GM18517 (cell line): ENCODE results near the gene TEX14.
"Not testable (repeated sequence)": the region's sequence is repeated elsewhere in the genome, so short reads cannot be mapped to it uniquely, and the experiment has no call there.

Experiments used
- ATAC-seq: cut with Tn5 transposase; IDR thresholded peaks from one replicate; pipeline ENCODE4 v1.9.1; 2021; ENCODE audit warnings: mild to moderate bottlenecking, moderate library complexity; ENCODE audit not compliant: unreplicated experiment

TEX14 gene

DNA sequence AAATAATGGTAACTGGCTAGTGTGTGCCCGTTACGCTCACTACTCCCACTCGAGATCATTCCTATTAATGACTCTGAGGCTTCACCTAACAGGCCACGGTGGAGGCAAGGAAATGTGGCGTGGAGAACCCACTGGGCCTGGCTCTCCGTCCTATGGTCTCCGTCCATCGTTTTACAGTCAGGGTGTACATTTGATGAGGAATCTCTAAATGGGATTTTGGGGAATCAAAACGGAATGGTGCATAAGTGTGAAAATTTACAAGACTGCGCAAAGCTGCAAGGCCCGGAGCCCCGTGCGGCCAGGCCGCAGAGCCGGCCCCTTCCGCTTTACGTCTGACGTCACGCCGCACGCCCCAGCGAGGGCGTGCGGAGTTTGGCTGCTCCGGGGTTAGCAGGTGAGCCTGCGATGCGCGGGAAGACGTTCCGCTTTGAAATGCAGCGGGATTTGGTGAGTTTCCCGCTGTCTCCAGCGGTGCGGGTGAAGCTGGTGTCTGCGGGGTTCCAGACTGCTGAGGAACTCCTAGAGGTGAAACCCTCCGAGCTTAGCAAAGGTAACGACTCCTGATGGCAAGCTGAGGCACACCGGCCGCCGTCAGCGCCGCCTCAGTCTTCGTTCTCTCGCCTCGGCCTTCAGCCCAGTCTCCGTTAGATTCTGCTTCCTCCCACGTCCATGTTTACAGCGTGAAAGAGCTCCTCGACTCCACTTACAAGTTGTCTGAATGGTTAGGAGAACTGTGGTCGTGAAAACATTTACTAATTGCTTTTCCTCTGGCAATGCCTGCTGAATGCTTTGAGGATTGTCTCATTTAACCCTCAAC, 602 bp upstream of the TEX14 start, which contains the start of gene RAD51C:
RAD51C (plus strand) TSS at position 364 of the 817 bp plus-strand sequence; CDS start at position 406, 42 bp downstream.
- ATAC-seq = peak; percentile 83

DNA sequence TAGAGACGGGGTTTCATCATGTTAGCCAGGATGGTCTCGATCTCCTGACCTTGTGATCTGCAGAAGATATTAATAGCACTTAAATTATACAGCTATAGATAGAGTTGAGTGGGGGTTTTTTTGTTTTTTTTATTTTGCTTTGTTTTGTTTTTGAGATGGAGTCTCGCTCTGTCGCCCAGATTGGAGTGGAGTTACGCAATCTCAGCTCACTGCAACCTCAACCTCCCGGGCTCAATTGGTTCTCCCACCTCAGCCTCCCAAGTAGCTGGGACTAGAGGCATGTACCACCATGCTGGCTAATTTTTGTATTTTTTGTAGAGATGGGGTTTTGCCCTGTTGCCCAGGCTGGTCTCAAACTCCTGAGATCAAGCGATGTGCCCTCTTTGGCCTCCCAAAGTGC, 1.8 kb downstream of the TEX14 start:
- ATAC-seq = not testable (repeated sequence)

DNA sequence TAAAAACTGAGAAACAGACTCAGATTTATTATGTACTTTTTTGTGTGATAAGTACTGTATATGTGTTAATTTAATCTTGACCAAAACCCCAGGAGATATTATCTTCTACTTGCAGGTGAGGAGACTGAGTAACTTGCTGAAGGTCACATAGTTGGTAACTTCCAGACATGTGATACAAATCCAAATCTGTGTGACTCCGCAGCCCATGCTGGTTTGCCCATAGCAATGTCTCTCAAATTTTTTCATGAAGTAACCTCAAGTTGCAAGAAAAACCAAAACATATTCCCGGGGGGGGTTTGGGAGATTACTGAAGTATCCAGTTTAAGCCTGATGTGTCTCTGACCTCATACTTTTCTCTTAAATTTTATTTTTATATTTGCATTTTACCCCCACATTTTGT, 3.3 kb downstream of the TEX14 start:
- ATAC-seq = no peak

DNA sequence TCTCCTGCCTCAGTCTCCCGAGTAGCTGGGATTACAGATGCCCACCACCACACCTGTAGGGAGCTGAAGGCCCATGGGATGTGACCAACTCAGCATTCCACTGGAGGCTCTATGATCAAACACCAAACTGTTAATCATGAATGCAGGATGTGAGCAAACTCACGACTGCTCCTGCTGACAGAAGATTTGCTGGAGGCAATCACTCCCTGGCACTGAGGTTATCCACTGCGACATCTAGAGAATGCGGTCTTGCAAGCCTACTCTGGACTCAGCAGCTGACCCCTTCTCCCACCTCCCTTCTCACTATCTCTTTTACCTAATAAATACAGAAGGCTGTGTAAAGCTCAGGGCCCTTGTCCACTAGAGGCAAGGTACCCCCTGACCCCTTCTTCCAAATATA, 4.9 kb downstream of the TEX14 start:
- no peak for ATAC-seq

DNA sequence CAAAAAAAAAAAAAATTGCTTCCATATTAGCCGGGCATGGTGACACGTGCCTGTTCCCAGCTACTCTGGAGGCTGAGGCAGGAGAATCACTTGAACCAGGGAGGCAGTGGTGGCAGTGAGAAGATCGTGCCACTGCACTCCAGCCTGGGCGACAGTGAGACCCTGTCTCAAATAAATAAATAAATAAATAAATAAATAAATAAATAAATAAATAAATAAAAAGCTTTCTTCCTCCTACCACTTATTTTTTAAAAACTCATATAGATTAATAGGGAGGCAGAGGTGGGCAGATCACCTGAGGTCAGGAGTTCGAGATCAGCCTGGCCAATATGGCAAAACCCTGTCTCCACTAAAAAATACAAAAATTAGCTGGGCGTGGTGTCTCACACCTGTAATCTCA, 7.4 kb downstream of the TEX14 start:
- ATAC-seq = not testable (repeated sequence)

DNA sequence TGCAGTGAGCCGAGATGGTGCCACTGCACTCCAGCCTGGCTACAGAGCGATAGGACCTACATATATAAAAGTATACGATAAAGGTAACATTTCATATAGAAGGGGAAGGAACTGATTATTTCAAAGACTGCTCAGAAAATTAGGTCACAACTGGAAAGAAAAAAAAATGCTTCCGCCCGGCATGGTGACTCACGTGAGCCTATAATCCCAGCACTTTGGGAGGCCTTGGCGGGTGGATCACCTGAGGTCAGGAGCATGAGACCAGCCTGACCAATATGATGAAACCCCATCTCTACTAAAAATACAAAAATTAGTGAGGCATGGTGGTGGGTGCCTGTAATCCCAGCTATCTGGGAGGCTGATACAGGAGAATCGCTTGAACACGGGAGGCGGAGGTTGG, 7.8 kb downstream of the TEX14 start:
- ATAC-seq = no peak

DNA sequence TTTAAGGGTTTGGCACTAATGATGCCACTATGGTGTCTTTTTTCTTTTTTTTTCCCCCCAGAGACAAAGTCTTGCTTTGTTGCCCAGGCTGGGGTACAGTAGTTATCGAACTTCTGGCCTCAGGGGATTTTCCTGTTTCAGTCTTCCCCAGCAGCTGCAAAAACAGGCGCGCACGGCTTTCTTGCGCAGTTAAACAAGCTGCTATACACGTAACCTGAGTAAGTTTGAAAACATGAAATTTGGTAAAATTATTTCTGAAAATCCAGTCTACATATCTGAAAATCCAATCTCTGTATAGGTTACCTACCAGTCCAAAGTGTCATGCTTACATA, 11.8 kb downstream of the TEX14 start:
- ATAC-seq = no peak

DNA sequence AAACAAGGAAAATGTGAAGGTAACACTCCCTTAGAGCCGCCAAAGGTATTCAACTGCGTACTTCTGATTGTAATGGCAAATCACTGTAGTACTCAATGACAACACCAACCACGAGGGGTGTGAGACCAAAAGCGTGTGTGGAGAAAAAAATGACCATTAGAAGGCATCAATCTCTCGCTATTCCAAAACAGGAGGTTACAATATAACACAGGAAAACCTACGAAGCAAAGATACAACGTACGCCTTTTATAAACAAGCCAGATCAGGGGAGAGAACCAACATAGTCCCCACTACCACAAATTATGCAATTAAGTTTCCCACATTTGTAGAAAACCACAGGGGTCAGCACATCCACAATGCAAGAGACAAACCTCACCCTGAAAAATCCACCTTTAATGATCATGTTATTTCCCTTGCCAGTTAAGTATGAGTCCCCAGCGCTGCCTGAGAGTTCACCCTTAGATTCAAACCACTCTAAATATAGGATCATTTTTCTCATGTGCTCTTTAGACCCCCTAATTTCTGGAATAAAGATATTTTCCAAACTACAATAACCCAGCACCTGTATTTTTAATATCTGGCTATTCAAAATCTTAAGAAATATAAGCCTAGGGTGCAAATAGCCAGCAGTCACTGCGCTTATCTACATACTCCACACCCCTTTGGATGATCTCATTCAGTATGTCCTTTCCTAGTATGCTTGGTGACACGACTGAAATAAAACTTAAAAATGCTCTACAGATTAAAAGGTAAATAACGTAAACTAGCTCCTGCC, 12.4 kb downstream of the TEX14 start:
- ATAC-seq = no peak

DNA sequence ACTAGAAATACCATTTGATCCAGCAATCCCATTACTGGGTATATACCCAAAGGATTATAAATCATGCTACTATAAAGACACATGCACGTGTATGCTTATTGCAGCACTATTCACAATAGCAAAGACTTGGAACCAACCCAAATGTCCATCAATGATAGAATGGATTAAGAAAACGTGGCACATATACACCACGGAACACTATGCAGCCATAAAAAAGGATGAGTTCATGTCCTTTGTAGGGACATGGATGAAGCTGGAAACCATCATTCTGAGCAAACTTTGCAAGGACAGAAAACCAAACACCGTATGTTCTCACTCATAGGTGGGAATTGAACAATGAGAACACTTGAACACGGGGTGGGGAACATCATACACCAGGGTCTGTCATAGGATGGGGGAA, 13.6 kb downstream of the TEX14 start:
- not testable (repeated sequence) for ATAC-seq

DNA sequence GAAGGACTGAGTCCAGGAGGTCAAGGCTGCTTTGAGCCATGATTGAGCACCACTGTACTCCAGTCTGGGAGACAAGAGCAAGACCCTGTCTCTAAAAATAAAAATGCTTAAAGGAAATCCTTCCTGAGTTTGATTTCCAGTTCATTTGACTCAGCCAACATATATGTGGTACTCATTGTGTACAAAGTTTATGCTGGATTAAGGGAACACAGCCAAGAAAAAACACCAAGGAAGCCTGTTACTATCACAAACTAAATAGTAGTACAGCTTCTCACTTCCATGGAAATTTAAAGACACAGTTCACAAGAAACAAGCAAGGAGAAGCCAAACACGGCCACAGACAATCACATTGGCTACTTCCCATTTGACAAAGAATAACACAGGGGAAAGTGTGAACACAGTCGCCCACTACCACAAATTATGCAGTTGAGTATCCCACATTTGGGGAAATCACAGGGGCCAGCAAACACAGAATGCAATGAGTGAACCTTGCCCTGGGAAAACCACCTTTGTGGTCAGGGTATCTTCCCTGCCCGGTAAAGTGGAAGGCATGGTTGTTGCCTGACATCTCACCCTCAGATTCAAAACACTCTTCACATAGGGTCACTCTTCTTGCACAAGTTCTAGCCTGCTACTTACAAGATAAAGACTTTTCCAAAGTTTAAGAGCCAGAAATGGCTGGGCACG, 14.5 kb downstream of the TEX14 start:
- no peak for ATAC-seq

DNA sequence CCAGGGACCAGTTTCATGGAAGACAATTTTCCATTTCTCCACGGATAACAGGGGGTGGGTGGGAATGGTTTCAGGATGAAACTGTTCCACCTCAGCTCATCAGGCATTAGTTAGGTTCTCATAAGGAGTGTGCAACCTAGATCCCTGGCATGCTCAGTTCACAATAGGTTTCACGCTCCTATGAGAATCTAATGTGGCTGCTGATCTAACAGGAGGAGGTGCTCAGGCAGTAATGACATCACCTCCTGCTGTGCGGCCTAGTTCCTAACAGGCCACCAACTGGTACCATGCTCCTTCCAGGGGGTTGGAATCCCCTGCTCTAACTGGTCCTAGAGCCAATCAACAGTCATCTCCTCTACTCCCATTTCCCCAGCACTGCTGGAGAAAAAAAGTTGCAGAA, 19.9 kb downstream of the TEX14 start:
- ATAC-seq = no peak

DNA sequence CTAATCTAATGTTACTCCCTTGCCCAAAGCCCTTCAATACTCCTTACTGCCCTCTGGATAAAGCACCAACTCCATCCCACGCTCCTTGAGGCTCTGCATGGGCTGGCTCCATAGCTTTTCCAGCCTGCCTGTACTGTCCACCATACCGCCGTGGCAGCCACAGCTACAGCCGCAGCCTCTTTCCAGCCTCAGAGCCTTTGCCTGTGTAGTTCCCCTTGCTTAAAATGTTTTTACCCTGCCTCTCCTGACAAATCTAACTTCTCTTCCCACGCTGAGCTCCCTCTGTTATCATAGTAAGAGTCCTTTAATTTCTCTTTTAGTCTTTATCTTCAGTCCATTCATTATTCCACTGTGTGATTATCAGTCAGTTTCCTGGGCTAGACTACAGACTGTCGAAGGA, 22.0 kb downstream of the TEX14 start:
- ATAC-seq = no peak

DNA sequence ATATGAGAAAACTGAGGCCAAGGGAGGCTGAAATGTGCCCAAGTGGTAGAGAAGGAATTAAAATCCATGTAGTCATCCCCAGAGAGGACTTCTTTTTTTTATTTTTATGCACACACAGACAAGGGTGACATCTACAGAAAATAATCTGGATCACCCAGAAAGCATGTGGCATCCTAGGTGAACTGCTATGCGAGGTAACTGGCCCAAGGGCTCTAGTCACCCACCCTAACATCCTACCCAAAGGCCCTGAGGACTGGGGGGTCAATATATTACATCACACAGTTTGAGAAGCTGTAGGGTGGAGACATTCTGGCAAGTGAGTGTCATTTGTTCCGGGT, 23.3 kb downstream of the TEX14 start:
- ATAC-seq = no peak

DNA sequence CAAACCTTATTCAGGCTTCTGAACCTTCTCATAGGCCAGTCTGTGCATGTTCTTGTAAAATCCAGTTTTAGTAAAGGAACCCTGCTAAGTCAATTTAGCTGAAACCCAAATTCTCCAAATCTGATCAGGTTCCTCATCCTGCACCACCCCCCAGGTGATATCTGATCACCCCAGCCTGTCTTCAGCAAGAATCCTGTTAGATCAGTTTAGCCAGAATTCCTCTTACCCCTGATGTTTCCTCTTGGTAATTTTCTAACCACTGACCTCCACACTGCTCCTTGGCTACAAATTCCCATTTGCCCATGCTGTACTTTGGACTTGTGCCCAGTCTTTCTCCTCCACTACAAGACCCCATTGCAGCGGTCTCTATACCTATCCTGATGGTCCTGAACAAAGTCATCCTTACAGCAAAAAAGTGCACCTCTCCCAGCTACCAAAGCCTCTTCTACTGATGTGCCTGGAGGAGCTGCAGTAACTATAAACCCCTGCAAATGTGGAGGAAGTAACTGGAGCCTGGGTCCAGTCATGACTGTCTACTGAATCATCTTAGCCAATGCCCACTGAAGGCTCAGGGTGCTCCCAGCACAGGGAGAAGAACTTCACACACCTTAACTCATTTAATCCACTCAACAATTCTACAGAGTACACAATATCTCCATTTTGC, 23.8 kb downstream of the TEX14 start:
- no peak for ATAC-seq

DNA sequence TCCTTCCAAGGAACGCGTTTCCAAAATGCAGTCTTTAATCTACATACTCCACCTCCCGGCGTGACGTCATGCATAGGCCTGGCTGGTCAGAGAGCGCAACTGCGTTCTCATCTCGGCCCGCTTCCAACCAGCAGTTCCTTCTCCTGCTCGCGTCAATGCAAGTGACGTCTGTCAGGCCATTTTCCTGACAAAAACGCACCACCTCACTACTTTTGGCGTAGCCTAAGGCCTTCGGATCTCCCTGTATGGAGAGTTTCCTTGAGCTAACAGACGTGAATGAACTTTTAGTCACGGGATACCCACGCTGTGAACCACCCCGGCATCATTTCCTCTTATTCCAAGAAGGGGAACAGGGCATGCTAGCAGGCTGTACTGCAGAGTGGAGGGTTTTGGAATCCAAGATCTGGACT, 25.0 kb downstream of the TEX14 start:
- no peak for ATAC-seq

DNA sequence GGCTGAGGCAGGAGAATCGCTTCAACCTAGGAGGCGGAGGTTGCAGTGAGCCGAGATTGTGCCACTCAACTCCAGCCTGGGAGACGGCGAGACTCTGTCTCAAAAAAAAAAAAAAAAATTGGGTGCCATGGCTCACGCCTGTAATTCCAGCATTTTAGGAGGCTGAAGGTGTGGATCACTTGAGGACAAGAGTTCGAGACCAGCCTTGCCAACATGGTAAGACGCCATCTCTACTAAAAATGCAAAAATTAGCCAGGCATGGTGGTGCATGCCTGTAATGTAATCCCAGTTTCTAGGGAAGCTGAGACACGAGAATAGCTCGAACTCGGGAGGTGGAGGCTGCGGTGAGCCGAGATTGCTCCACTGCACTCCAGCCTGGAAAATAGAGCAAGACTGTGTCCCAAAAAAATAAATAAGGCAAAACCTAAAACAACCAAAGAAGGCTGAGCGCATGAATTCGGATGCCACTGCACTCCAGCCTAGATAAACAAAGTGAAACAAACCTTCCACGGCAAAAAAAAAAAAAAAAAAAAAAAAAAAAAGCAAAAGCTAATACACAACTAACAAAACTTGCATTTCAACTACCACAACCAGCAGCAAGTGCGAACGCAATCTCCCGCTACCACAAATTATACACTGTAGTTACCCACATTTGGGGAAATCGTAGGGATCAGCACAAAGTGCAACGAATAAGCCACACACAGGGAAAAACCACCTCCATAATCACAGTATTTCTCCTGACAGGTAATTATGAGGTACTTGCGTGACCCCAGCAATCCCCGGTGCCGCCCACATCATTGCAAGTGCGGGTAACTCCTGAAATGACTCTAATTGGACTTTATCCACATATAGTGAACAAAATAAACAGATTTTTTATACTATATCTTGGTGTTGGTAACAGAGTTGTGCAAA, 25.6 kb downstream of the TEX14 start:
- no peak for ATAC-seq

DNA sequence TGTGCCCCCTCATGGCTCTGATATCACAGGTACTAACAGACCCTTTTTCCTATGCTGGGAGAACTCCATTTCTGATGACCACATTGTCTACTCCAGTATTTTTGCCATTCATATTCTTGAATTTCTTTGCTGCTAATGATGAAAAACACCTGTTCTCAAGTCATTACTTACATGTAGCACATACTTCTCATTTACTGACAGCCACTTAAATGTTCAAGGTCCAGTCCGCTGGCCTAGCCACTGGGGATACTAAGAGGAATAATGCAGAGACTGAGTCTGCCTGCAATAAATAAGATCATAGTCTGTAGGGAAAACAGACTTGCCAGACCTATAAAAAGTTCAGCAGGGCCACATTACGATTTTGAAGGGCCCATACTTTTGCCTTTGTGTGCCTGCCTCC, 27.5 kb downstream of the TEX14 start:
- ATAC-seq = no peak

DNA sequence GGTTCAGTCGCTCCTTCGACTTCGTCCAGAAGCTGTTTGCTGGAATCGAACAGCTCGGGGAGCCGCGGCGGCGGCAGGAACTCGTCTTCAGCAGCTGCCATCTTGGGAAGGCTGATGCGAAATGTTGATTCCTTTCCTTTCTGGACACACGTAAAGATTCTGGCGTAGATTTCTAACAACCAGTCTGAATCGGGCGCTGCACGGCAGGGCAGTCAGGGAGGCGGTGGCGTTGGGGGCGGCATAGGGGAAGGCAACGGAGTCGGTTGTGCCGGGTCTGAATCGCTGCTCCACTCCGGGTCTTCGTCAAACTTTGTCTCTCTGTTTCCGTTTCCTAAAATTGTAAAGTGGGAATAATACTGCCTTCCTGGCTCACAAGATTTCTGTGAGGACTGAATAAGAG, 30.3 kb downstream of the TEX14 start:
- no peak for ATAC-seq

DNA sequence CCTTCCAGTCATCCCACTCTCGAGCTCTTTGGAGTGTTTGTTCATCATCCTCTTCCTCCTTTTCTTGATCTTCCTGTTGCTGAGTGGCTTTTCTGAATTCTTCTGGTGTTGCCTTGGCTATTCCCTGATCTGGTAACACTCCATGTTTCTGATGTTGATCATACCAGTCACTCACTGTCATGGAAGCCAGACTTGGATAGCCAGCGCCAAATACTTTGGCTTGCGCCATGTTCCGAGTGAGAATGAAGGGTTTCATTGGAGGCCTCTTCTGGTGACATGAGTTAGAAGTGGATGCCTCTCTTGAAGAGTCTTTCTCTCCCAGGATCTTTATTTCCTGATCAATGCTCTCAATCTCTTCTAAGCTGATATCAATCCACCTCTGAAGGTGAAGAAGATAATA, 31.2 kb downstream of the TEX14 start:
- ATAC-seq = no peak

DNA sequence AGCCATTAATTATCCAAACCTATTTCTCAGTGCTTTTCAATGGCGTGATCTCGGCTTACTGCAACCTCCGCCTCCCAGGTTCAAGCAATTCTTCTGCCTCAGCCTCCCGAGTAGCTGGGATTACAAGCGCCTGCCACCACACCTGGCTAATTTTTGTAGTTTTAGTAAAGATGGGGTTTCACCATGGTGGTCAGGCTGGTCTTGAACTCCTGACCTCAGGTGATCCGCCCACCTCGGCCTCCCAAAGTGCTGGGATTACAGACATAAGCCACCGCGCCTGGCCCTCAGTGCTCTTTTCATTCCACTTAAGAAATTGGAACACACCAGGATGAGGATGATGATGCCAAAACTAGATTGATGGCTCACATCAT, 32.1 kb downstream of the TEX14 start:
- not testable (repeated sequence) for ATAC-seq
